ENCODE data around the gene VSIR.
A peak's percentile ranks its signal among the peaks of the same experiment; 100 is the strongest.

The VSIR gene

GRCh38 chr10:71806704-71807556 is 33.6 kb upstream of the VSIR start:
- DNase-seq = no peak

GRCh38 chr10:71805776-71806703 is 32.7 kb upstream of the VSIR start:
- peak; percentile 65 for DNase-seq

- DNase-seq = no peak
Measured at GRCh38 chr10:71804077-71804476, 30.8 kb upstream of the VSIR start.

- no peak for DNase-seq
Measured at GRCh38 chr10:71802715-71803488, 29.6 kb upstream of the VSIR start.

- DNase-seq = no peak
Measured at GRCh38 chr10:71802235-71802634, 28.9 kb upstream of the VSIR start.

GRCh38 chr10:71801361-71801760 is 28.0 kb upstream of the VSIR start:
- DNase-seq = no peak

GRCh38 chr10:71799608-71800453 is 26.5 kb upstream of the VSIR start:
- DNase-seq = no peak

GRCh38 chr10:71799112-71799511 is 25.8 kb upstream of the VSIR start:
- no peak for DNase-seq

GRCh38 chr10:71798308-71798624 is 24.9 kb upstream of the VSIR start:
- DNase-seq = no peak

GRCh38 chr10:71797533-71798307 is 24.4 kb upstream of the VSIR start:
- DNase-seq = no peak

GRCh38 chr10:71796749-71797405 is 23.6 kb upstream of the VSIR start:
- DNase-seq = no peak

GRCh38 chr10:71795248-71795647 is 21.9 kb upstream of the VSIR start:
- DNase-seq = no peak

- DNase-seq = no peak
Measured at GRCh38 chr10:71790749-71791440, 17.6 kb upstream of the VSIR start.

- no peak for DNase-seq
Measured at GRCh38 chr10:71789871-71790270, 16.6 kb upstream of the VSIR start.

GRCh38 chr10:71788954-71789353 is 15.6 kb upstream of the VSIR start:
- DNase-seq = no peak

GRCh38 chr10:71784679-71785272 is 11.5 kb upstream of the VSIR start:
- no peak for DNase-seq

GRCh38 chr10:71783917-71784678 is 10.8 kb upstream of the VSIR start:
- no peak for DNase-seq

- no peak for DNase-seq
Measured at GRCh38 chr10:71782917-71783490, 9.7 kb upstream of the VSIR start.

Measured in 8988T (cell line).